Stimulated activated CD8-positive, alpha-beta memory T cell treated with anti-CD3 and anti-CD28 coated beads, Interleukin-4, amount 100 ng/mL, for 48 hours (primary cell): ENCODE data around the gene SPRTN.

Experiments used
- DNase-seq: peaks from one replicate; pipeline ENCODE4 v3.0.0-alpha.2; 2020

SPRTN gene

DNA sequence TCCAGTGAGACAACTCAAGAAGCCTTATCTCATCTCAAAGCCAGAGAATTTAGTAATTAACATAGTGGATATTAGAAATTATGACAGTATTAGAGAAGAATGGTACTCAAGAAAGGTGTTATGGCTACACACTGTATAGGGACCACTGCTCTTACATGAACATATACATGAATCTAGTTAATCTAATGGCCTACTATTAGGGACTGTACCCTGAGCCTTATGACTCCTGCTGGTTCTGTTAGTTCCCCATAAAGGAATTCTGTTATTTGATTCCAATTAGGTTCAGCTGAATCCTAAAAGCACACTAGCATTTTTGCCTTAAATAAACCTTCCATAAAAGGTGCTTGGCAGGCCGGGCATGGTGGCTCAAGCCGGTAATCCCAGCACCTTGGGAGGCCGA, 44.3 kb downstream of the SPRTN start:
- no peak for DNase-seq

GRCh38 chr1:231383159-231383860, 45.2 kb downstream of the SPRTN start:
- no peak for DNase-seq

- no peak for DNase-seq
Observed at GRCh38 chr1:231384696-231385415, 46.8 kb downstream of the SPRTN start.

DNA sequence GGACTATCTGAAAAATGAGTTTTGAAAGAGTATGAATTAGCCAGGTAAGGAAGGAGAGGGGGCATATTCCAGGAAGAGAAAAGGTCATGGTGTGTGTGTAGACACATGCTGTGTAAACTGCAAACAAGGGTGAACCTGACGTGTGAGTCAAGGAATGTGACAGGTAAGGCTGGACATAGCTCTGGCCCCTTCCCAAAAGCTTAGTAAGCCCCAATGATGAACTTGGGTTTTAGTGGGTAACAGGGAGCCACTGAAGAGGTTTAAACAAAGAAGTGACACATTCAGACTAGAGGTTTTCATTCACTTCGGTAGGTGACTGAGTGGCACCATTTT, 47.3 kb downstream of the SPRTN start:
- DNase-seq: no peak

- DNase-seq: no peak
Observed at GRCh38 chr1:231386466-231386865, 48.4 kb downstream of the SPRTN start.

DNA sequence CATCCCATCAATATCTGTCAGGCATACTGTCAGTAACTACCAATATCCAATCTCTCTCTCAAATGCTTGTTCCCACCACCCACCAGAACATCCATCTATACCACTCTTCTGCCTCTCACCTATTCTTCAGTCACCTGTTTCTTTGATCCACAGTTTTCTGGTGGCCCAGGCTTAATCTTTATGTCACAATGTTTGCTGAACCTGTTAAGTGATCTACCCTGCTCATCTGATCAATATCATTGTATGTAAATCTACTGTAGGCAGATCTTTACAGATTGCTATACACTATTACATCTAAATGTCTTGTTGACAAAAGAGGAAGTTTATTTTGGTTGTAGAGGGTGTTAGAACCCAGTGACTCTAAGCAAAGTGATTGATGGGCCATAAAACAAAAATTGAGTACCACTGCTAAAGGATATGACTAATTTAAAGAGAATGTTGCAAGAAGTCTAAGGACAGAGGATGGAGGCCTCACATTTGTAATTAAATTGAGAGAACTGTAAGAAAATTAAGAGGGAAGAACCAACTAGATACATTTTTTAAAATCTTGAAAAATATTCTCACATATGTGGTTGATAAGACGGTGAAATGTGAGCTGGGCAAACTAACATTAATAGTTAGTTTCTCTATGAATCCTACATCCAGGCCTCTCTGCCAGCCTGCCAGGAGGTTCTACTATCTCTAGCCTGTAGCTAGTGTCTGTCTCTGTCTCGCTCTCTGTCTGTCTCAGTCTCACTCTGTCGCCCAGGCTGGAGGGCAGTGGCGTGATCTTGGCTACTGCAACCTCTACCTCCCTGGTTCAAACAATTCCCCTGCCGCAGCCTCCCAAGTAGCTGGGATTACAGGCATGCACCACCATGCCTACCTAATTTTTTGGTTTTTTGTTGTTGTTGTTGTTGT, 49.9 kb downstream of the SPRTN start:
- no peak for DNase-seq

DNA sequence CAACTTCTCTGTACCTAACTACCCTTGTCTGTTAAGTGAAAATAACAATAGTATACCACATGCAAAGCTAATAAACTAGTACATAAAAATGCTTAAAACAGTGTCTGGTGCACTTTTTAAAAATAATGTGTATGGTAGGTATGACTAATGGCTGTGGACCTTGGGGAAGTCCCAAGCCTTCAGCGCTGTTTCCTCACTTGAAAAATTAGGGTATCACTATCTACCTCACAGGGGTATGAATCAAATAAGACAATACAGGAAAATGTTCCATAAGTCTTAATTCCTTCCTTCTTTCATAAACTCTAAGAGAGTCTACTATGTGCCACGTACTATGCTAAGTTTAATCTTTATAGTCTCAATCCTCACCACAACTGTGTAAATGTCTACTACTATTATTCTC, 52.0 kb downstream of the SPRTN start:
- no peak for DNase-seq

DNA sequence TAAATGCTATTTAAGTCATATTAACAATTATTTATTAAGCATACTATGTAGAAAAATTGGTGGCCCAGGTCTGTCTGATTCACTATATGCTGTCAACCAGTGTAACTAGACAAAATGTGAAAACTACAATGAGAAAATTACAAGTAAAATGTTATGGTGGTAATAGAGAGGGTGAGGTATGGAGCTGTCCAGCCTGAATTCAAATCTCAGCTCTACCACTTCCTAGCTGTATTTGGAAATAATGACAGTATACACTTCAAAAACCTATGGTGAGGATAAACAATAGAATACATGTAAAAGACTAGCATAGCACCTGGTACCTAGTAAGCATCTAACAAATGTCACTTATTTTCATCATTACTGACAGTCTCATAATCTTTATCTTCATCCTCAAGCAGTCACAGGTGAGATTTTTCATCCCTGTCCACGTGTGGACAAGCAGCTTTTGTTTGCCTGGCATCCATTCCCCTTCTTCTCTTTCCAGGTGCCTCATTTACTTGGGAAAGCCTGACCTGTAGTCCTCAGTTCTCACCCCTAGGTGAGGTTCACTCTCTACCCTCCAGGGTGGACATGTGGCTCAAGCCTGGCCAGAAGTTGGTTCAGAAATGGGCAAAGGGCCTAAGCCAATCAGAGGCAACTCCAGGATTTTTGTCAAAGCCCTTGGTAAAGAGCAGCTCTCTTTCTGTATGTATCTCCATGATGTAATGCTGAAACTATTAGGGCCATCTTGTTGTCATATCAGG, 54.5 kb downstream of the SPRTN start:
- DNase-seq: no peak

GRCh38 chr1:231393668-231394067, 55.6 kb downstream of the SPRTN start:
- DNase-seq: no peak

- DNase-seq: no peak
Observed at GRCh38 chr1:231395076-231395997, 57.2 kb downstream of the SPRTN start.

DNA sequence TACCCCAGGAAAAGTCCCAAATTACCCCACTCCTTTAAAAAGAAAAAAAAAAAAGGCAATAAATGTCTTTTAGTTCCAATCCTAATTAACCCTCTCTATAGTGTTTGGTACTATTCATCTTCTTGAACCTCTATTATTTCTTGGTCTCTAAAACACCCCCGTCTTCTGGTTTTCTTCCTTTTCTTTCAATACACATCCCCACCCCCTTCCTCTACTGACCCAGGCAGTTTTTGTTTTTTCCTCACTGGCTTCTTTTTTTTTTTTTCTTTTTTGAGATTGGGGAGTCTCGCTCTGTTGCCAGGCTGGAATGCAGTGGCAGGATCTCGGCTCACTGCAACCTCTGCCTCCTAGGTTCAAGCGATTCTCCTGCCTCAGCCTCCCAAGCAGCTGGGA, 57.9 kb downstream of the SPRTN start:
- DNase-seq: no peak

DNA sequence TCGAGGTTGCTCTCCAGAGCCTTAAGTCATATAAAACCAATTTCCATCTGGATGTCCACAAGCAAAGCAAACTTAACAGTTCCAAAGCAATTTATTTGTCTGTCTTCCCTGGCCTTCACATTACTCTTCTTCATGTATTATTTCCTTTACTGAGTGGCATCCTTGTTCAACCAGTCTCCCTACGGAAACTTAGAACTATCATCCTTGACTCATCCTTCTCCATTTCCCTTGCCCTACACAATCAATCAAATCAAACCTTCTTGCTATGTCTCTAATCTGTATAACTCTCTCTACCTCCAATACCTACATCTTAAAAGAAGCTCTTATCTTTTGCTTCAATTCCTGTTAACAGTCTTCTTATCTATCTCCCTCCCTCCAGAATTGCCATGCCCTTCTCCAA, 58.5 kb downstream of the SPRTN start:
- no peak for DNase-seq

DNA sequence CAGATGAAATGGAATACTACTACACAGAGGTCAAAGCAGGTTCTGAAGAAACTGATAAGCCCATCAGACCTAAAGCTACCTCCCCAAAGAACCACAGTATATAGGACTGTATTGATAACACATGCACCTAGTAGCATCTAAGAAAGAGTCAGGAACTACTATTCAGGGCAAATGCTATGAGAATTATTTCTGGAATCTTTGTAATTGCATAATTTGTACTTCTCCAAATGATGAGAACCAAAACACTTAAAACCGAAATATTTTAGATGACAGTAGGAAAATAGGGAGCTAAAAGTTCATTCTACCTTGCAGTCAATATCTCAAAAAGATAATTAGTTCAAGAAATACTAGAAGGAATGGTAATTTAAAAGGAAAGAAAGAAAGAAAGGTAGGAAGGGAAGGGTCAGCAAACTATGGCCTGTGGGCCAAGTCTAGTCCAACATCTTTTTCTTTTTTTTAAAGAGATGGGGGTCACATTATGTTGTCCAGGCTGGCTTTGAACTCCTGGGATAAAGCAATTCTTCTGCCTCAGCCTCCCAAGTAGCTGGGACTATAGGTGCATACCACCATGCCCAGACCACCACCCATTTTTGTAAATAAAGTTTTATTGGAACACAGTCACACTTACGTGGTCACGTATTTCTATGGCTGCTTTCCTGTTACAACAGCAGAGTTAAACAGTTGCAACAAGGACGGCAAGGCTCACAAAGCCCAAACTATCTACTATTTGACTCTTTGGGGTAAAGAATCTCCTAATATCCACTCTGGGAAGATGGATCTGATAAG, 60.0 kb downstream of the SPRTN start:
- DNase-seq: no peak

- DNase-seq: no peak
Observed at GRCh38 chr1:231401478-231401877, 63.4 kb downstream of the SPRTN start.

- no peak for DNase-seq
Observed at GRCh38 chr1:231404318-231404717, 66.2 kb downstream of the SPRTN start.
